Hematopoietic multipotent progenitor cell treated with erythropoietin and hydrocortisone succinate and interleukin-3 and kit ligand, for 8 days (in vitro differentiated cells): ENCODE results near the gene HEATR5A.
A peak's percentile ranks its signal among the peaks of the same experiment; 100 is the strongest.
"Not testable (repeated sequence)": the region's sequence is repeated elsewhere in the genome, so short reads cannot be mapped to it uniquely, and the experiment has no call there.

ENCODE experiments used
- DNase-seq: peaks from one replicate; pipeline ENCODE4 v3.0.0-alpha.2; 2015

HEATR5A gene

DNA sequence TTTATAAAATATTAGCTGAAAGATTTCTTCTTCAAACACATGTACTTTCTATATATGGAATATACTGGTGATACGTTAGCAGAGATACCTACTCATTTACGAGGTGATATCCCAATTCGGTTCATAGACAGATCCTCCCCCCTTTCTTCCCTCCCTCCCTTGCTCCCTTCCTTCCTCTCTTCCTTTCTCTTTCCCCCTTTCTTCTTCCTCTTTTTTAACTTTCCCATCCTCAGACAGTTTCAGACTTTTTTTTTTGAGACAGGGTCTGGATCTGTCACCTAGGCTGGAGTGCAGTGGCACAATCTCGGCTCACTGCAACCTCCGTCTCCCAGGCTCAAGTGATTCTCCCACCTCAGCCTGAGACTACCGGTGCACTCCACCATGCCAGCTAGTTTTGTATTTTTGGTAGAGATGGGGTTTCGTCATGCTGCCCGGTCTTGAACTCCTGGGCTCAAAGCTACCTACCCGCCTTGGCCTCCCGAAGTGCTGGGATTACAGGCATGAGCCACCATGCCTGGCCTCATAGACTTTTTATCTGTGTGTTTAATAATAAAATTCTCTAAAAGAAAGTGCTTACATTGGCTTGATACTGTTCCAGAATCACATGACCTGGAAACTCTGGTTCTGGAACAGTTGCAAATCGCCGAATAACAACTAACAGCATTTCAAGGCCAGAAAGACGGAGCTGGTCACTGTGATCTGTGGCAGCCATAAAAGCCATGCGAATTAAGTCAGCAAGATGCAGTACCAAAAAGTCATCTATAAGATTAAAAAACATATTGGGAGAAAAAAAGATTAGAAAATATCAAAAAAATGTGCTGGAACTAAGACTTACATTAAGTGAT, 99.2 kb downstream of the HEATR5A start:
- DNase-seq, result no peak

DNA sequence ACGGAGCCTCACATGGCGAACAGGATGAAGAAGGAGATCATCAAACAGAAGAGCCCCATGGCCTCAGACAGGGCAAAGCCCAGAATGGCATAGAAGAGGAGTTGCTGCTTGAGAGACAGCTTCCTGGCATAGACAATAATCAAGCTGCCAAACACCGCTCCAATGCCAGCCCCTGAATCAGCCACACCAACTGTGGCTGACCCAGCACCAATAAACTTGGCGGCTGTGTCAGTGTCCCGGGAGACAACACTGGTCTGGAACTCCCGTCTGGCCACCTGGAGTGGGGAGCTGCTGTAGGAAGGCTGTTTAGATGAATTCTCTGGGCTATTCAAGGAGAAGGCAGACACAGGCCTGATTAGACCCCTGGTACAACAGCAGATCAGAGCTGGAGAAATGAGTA, 100.1 kb downstream of the HEATR5A start:
- DNase-seq, result no peak

DNA sequence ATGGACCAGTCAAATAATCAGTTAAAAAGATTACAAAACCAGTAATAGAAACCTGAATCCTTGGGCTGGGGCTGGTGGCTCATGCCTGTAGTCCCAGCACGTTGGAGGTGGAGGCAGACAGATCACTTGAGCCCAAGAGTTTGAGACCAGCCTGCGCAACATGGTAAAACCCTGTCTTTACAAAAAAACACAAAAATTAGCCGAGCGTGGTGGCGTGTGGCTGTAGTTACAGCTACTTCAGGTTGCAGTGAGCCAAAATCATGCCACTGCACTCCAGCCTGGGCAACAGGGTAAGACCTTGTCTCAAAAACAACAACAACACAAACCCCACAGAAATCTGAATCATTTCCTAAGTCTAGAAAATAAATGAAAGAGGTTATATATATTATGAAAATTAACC, 100.6 kb downstream of the HEATR5A start:
- DNase-seq, result no peak

DNA sequence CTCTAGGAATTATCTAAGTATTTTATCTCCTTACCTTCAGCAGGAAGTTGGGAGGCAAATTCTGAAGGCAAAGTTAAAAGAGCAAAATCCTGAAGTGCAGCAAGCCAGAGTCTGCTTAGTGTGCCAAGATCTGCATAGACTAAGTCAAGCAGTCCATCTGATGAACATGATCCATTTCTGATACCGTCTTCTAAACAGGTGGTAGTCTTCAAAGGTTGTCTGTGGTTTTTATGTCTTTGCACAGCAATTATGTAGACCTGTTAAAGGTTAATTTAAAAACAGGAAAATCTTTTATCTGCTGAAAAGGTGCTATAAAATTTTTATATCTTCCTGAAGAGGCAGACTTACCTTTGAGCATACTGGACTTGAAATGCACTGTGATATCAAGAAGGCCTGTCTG, 107.4 kb downstream of the HEATR5A start:
- DNase-seq, result no peak

DNA sequence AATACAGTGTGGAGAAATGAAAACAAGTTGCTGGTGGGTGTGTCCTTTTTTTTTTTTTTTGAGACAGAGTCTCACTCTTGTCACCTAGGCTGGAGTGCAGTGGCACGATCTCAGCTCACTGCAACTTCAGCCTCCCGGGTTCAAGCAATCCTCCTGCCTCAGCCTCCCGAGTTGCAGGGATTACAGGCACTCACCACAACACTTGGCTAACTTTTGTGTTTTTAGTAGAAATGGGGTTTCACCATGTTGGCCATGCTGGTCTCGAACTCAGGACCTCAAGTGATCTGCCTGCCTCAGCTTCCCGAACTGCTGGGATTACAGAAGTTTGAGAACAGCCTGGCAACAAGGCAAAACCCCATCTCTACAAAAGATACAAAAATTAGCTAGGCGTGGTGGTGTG, 108.0 kb downstream of the HEATR5A start:
- not testable (repeated sequence) for DNase-seq

DNA sequence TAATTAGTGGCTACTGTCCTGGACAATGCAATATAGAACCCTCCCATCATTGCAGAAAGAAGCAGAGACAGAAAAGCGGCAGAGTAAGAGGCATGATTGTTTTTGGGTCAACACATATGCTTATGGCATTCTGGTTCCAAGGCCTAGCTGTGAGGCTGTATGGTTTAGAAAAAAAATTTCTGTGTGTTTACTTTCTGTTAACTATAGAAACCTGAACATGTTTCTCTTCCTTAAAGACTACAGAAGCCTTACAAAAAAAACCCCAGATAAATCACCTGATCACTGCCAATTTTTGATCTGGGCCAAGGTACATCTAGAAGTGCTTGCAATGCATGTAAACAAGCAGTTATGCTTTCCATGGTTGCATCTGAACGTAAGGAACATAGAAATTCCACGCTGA, 112.7 kb downstream of the HEATR5A start:
- no peak for DNase-seq

DNA sequence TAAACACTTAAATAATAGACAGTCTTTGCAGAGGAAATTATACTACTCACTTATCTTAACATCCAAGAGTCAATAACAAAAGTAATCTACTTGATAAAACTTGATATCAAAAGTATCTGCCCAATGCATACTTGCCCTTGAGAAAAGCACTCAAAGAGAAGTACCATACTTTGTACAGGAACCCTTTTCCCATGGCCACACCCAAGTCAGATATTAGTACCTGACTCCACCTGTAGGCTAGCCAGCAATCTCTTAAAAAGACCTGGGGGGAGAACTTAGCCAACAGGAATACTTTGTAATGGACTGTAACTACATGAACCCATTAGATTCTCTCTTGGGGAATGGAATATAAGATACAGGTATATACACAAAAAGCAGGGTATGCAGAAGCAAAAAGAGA, 113.2 kb downstream of the HEATR5A start:
- DNase-seq, result no peak

DNA sequence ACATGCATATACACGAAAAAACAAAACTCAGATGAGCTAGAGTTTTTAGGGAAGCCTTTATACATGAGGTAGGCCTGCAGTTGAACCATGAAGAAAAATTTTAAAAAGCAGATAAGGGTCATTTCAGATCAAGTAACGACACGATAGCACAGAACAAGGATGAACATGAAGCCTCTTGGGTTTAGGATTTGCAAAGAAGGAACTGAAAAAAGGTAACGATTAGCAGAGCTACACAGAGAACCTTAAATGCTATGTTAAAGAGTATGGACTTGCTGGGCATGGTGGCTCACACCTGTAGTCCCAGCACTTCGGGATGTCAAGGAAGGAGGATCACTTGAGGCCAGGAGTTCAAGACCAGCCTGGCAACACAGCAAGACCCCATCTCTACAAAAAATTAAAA, 116.7 kb downstream of the HEATR5A start:
- DNase-seq, result no peak

DNA sequence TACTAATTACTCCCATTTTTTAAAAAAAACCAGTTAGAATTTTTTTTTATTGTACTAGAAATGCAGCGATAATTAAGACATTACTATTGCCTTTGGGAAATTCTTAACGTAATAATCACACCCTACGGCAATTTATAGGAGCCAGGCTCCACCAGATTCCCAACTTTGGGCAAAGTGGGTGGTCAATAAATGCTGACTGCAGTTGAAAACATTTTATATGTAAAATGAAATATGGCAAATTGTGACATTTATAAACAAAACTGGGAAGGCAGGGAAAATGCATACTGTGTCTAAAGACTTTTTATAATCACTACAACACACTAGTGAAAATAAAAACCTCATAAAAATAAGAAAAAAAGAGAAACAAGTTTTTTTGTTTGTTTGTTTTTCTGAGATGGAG, 119.5 kb downstream of the HEATR5A start:
- DNase-seq, result no peak

DNA sequence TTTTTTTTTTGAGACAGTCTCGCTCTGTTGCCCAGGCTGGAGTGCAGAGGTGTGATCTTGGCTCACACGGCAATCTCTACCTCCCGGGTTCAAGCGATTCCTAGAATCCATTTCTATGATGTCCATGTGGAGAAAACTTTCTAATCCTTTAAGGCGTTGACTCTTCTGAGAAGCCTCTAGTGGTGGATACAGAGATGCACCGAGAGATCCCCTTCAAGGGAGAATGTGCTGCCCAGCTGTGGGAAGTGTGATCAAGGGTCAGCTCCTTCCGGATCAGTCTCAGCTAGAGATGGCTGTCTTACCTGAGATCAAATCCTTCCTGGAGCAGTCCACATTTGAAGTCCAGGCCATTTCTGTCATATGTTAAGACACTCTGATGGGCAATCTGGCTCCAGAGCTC, 120.1 kb downstream of the HEATR5A start:
- no peak for DNase-seq

DNA sequence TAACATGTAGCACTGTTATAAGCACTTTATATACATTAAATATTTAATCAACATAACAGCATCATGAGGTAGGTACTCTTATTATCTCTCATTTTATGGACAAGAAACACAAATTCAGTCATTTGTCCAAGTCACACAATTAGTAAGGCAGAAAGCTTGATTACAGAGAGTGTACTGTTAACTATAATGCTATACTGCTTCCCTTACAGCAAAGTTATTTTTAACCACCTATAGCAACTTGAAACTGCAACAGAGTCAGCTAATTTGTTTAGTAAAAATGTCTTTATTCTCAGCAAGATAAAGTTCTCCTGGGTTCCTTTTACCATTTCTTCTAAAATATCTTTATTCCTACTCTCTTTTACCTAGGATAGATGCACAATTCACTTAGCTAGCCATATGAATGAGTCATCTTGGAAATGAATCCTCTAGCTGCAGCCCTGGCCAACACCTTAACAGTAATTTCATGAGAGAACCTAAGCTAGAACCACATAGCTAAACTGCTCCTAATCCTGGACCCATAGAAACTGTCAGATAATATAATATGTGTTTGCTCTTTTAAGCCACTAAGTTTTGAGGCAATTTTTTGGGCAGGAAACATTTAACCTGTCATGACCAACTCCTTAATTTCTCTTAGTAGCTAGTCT, 122.5 kb downstream of the HEATR5A start:
- DNase-seq, result no peak

DNA sequence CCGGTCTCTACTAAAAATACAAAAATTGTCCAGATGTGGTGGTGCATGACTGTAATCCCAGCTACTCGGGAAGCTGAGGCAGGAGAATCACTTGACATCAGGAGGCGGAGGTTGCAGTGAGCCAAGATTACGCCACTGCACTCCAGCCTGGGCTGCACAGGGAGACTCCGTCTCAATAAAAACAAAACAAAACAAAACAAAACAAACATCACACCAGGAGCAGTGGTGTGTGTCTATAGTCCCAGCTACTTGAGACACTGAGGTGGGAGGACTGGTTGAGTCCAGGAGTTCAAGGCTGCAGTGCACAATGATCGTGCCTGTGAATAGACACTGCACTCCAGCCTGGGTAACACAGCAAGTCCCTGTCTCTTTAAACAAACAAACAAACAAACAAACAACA, 123.2 kb downstream of the HEATR5A start:
- no peak for DNase-seq

DNA sequence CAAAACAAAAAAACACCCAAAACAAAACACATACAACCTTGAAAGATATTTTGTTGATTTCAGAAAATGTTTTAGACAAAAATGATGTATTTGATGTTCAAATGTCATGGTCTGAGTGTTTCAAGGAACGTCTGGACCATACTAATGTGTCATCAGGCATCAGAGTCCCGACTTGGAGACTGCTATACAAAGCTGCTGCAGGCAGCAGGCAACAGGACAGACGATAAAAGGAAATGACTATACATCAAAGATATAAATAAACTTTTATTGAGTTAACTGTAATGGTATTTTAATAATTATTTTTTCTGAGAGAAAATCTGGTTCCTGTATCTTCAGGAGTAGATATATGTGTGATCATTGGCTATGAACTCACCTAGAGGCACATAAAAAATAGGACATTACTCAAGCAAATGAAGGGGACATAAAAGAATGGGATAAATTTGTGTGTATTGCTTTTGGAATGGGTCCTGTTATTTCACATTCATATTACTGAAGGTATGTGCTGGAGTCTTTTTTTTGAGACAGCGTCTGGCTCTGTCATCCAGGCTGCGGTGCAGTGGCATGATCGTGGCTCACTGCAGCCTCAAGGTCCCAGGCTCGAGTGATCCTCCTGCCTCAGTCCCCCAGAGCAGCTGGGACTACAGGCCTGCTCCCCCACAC, 125.5 kb downstream of the HEATR5A start:
- no peak for DNase-seq

DNA sequence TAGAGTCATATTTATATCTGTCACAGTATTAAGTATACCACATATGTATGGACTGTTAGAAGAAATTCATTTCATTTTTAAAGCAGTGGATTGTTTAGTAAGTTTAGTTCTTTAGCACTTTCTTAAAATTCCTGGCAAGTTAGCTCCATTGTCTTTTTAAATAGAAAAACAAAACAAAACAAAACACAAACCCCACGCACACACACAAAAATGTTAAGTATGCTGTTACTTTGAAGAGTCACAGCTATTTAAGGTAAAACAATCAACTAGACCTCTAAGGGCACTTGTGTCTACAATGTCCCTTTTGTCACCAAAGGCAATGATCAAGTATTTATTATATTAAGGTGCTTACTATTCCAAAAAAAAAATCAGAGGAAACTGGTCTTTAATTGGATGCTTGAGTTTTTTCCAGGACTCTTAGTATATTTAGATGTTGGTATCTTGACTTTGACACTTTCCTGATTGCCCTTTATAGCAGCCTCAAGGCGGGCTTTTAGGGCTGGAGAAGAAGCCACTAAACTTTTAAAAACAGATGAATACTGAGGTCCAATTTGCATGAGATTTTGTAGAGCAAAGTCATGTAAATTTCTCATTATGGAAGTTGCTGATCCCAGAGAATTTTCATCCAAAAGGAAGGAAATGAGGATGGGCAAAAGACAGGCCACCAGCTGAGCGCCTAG, 127.3 kb downstream of the HEATR5A start:
- DNase-seq, result no peak

DNA sequence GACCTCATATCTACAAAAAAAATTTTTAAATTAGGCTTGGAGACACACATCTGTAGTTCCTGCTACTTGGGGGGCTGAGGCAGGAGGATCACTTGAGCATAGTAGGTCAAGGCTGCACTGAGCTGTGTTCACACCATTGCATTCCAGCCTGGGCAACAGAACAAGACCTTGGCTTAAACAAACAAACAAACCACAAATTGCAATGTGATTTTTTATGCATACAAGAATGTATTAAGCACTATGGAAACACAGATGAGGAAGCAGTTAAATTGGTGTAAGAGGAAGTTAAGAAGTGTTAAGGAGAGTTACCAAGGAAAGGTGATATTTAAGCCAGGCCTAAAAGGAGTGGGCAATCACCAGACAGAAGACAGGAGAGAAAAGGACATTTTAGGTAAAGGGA, 129.1 kb downstream of the HEATR5A start:
- DNase-seq, result no peak

DNA sequence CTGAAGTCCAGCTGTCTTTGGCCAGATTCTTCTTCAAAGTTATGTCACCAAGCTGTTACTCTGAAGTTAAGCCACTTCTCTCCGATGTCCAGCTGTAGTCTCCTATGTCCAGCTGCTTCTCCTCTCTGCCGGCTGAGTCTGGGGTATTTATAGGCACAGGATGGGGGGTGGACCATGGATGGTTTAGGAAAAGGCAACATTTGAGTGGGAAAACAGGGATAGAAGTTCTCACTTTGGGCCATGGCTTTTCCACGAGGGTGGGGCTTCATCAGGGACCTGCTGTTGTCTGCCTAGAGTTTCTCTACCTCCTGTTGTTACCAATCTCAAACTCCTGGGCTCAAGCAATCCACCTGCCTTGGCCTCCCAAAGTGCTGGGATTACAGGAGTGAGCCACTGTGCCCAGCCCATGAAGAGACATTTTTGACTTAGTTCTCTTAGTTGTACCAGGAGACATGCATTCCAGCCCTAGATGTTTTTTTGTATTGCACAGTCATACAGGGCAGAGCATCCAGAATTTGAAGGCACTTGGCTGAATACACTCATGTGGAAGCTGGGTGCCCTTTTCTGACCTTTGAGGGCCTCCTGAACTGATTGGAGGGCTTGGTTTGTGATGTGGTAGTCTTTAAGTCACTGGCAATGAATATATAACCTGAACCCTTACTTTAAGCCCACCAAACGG, 132.9 kb downstream of the HEATR5A start:
- no peak for DNase-seq

DNA sequence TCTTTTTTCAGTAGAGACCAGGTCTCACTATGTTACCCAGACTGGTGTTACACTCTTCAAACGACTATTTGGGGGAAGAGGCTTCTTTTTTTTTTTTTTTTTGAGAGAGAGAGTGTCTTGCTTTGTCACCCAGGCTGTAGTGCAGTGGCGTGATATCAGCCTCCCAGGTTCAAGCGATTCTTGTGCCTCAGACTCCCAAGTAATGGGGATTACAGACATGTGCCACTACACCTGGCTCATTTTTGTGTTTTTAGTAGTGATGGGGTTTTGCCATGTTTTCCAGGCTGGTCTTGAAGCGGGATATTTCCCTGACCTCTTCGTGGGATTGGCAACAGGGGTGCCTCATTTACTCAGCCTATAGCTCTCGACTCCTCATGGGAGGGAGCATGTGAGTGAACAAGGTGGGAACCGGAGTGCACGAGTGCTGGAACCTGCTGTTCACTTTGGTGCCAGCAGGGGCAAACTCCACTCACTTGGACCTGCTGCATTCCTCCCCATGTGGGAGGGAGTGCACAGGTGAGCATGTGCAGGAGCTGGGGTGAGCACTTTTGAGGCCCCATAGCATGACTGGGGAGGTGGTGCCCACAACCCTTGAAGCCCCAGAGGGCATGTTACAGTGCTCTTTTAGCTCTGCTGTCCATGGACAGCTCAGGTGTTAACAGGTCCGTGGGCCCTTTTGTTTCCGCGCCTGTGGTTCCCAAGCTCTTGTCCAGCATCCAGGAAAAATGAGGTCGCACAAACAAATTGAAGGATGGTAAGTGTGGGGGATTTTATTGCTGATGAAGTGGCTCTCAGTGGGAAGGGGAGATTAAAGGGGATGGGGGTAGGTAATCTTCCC, 133.7 kb downstream of the HEATR5A start:
- DNase-seq, result peak; percentile 15

DNA sequence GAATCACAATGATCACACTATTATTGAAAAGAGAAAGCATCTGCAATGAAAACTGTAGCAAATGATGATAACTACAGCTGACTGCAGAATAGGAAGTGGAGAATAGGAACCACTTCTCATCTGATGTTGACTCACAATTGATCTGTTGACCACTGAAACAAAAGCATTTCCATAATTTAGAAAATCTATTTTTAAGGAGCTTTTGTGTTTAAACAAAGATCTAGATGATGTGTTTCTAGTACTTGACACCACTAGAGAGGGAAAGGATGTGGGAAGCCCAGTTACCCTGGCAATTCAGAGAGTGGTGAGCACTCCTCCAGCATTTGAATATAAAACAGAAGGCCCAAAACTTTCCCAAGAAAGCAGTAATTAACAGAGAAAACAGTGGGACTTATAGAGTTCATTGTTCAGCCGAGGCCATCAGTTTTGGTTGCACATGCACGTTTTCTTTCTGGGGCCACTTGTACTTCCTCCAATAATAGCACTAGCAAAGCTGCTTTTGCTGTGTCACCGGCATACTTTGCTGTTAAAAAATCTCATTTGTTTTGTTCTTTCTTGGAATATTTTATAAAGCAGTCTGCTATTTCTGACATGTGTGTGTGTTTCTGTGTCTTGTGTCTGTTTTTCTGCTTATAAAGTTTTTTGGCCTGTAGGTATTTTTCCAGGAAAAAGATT, 136.6 kb downstream of the HEATR5A start:
- no peak for DNase-seq

DNA sequence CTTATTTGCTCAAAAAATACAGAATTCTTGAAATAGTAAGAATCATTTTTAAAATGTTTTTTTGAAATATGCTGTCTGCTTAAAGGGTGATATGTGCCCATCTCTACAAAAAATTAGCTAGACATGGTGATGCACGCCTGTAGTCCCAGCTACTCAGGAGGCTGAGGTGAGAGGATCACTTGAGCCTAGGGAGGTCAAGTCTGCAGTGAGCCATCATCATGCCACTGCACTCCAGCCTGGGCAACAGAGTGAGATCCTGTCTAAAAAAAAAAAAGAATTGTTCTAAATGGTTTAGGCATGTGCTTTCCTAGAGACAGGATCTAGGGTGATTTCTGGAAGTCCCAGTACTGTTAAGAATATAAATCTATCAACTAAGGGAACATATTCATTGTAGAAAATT, 137.2 kb downstream of the HEATR5A start:
- DNase-seq, result no peak

DNA sequence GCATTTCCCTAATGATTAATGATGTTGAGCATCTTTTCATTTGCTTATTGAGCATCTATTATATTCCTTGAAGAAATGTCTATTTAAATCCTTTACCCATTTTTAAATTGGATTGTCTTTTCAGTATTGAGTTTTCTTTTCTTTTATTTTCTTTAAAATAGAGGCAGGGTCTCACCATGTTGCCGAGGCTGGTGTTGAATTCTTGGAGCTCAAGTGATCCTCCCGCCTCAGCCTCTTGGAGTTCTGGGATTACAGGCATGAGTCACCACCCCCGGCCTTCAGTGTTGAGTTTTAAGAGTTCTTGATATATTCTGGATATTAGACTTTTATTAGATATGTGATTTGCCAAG, 139.5 kb downstream of the HEATR5A start:
- no peak for DNase-seq

DNA sequence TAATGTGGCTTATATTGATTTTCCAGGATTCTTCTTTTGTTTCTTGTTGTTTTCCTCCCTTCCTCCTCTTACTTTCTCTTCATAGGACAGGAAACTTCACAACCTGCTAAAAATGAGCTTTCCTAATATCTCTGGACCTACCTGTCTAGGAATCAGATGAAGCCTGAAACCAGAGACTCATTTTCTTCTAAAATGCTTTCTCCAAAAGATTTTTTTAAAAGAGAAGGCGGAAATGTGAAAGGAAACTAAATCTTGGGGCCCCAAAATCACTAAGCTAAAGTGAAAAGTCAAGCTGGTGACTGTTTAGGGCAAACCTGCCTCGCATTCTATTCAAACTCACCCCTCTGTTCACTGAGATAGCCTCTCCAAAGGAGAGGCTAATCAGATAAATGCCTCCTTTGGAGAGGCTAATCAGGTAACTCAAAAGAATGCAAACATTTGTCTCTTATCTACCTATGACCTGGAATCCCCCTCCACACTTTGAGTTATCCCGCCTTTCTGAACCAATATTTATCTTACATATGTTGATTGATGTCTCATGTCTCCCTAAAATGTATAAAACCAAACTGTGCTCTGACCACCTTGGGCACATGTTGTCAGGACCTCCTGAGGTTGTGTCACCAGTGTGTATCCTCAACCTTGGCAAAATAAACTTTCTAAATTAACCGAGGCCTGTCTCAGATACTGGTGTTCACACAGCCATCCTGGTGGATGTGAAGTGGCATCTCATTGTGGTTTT, 140.0 kb downstream of the HEATR5A start:
- no peak for DNase-seq
